GM21825 (cell line): Measurements from ENCODE around the gene TNN.

Experiments used
- ATAC-seq: cut with Tn5 transposase; IDR thresholded peaks from one replicate; pipeline ENCODE4 v1.9.1; 2021; ENCODE audit warnings: mild to moderate bottlenecking, moderate library complexity; ENCODE audit not compliant: unreplicated experiment

The TNN gene

DNA sequence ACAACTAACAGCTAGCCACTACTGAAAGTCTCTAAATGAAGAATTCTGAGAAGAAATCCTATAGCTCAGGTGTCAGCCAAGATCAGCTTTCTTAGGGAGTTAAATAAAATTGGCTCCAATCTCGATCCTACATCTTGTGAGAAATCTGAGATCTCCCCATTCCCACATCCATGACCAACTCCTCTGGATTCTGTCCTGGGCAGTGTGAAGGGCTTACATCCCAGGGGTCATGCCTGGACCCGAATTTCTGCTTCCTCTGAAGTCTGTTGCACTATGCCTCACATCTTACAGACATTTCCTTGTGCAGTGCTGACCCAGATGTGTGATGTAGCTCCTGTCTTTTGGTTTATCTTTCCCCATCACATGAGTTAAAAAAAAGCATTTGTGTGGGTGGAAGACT lies 4.8 kb upstream of the TNN start:
- ATAC-seq = no peak

DNA sequence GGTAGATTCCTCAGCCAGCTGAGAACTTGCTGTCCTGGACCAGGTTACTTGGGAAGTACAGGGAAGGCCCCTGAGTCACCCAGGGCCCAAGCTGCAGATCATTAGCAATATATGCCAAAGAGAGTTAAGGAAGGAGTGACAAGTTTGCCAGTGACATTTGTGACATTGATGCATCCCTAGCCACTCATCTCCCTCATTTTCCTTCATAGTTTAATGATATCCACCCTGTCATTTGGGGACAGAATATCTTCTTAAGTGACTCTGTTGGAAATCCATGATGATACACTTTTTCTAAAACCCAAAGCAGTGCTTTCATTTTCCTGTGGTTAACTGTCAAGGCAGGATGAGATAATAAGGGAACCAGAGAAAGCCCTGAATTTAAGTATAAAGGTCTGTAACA lies 3.2 kb downstream of the TNN start:
- ATAC-seq = no peak

DNA sequence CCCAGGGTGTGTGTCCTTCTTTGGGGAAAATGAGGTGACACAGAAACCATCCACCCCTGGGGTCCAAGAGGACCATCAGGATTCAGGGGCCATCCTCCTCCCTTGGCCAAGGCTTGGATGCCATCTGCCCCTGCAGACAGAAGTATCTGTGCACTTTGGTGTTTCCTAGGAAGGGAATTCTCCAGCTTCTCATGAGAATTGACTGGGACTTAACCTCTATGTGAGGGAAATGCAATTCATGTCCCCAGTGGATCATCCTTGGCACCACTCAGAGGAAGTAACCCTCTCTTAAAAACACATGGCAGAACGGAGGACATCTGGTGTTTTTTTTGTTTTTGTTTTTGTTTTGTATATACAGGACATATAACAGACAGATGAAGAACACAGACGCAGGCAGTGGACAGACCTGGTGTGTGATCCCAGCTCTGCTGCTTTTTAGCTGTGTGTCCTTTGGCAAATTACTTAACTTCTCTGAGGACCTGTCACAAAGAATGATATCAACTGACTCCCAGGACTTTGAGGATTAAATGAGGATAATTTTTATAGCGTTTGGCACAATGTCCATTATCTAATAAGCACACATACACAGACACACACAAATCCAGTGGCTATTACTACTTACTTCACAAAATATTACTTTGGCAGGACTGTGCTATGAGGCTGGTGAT lies 3.8 kb downstream of the TNN start:
- ATAC-seq = no peak

DNA sequence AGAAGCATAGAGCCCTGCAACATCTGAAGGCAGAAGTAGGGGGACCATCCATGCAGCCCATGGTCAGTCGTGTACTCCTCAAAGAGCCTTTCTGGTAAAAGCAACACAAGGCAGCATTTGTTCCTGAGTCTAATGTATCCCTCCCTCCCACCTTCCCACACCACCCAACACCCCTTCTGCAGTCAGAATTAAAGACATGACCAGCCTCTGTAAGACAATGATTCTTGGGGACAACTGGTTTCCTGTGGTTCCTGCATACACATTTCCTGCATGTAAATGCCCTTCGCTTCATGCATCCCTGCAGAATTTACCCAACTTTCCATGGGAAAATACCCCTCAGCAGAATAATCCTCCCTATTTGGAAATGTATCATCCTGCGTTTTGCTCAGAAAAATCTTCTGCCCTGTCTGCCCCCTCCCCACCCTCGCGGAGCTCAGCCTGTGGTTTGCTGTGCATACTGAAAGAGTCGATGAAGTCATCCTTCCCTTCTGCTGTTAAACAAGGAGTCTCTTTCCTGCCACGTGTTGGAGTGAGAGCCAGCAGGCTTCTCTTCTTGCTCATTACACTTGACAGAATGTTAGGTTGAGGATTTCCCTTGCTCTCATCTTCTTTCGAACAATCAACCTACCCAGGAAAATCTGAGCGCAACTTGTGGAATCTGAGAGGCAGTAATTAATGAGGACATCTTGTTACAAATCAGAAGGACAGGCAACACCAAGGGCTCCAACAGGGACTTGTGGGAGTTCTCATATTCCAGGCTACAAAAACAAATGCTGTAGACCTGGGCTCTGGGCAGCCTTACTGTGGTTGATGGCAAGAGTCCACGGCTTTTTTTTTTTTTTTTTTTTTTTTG lies 4.7 kb downstream of the TNN start:
- peak; percentile 83 for ATAC-seq

DNA sequence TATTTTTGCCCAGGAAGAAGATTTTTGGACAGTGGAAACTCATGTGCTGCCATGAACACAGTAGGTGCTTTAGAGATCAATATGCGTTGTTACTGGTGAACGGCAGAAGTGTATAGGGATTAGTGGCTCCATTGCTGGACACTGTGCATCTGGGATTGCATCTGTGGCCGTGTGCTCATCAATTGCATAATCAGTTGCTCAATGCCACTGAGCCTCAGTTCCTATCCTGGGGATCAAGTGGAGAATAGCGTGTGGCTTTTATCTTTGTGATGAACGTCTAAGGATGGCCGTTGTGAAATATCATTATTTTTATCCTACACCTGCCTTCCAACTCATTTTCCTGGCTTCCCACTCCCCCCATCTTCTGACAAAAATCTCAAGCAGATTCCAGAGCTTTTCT lies 5.4 kb downstream of the TNN start:
- ATAC-seq = no peak

DNA sequence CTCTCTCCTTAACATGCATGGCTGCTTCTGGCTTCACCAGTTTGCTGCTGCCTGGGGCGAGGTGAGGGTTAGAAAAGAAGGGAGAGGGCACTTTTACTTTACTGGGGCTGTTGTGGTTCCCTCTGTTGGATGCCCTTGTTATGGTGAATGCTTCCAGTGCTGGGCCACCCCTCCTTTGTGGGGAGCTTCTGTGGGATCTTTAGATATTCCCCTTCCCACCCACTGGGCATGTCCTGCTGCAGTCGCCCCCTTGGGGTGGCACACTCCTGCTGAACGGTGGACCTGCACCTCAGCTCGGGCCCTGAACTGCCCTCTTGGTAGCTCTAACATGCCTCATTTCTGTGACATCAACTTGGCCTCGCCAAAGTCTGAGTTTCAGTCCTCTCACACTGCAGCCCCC lies 6.0 kb downstream of the TNN start:
- no peak for ATAC-seq

DNA sequence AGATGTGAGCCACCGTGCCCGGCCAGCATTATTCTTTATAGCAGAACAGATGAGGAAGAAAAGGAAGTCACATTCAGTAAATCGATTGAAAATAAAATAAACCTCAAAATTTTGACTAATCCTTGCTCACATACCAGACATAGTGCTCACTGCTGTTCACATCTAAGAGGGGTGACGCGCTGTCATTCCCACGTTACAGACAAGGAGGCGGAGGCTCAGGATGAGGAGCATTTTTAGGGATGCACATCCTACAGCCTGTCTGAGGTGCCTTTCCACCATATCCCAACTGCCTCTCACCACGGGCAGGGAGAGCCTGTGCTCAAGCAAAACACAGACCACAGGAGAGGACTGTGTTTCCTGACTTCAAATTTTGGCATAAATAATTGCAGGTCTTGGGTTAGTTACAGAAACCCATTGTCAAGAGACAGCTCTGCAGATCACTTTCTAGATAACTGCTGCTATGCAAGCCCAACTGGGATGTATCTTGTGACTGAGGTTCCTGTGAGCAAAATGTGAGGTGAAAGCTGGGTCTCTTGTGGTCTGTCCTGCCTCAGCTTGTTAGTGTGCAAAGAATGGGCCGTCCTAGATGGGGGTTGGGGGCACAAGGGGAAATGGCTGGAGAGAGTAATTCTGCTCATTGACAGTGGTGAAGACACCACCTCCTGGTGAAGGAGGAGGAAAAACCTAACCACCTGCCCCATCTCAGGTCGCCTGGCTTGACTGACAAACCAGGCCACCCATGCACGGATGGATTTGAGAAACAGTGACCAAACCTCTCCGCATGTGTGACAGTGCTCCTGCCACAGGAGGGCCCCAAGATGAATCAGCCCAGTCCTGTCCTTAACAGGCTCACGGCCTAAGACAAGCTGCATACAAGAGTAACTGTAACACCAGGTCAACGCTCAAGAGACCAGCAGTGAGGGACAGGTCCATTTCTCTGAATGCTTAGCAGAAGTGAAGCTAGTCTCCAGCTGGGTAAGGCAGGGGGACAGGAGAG lies 8.2 kb downstream of the TNN start:
- ATAC-seq = no peak

DNA sequence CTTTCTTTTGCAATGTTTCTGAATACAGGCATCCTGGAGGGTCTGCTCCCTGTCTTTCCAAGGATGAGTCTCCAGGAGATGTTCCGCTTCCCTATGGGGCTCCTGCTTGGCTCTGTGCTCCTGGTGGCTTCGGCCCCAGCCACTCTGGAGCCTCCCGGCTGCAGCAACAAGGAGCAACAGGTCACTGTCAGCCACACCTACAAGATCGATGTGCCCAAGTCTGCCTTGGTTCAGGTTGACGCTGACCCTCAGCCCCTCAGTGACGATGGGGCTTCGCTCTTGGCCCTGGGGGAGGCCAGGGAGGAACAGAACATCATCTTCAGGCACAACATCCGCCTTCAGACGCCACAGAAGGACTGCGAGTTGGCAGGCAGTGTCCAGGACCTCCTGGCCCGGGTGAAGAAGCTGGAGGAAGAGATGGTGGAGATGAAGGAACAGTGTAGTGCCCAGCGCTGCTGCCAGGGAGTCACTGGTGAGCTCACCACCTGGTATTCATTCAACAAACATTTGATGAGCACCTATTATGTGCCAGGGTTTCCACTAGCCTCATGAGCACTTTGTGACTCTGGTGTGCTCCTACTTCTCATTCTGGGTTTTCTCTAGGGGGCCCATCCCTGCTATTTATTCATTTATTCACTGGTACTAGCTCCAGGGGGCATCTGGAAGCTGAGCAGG lies 9.9 kb downstream of the TNN start:
- ATAC-seq = no peak

DNA sequence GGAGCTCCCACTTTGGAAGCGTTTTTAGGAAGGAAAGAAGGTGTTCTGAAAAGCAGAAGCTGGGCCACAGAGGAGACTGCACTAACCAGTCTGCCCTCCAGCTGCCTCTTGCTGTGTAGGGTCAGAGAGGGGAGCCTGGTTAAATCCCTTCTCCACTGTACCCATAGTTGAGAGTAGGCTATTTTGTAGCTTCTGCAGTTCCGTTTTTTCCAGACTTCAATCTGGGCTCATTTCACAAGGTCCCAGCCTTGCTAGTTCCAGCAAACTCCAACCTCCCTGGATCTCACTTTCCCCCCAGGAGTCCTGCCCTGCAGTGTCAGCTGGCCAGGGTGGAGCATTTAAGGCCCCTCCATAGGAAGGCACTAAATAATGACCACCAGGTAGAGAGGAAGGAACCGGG lies 11.0 kb downstream of the TNN start:
- ATAC-seq = no peak

DNA sequence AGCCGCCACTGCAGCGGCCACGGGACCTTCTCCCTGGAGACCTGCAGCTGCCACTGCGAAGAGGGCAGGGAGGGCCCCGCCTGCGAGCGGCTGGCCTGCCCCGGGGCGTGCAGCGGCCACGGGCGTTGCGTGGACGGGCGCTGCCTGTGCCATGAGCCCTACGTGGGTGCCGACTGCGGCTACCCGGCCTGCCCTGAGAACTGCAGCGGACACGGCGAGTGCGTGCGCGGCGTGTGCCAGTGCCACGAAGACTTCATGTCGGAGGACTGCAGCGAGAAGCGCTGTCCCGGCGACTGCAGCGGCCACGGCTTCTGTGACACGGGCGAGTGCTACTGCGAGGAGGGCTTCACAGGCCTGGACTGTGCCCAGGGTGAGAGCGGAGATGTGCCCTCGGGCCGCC lies 11.7 kb downstream of the TNN start:
- no peak for ATAC-seq

DNA sequence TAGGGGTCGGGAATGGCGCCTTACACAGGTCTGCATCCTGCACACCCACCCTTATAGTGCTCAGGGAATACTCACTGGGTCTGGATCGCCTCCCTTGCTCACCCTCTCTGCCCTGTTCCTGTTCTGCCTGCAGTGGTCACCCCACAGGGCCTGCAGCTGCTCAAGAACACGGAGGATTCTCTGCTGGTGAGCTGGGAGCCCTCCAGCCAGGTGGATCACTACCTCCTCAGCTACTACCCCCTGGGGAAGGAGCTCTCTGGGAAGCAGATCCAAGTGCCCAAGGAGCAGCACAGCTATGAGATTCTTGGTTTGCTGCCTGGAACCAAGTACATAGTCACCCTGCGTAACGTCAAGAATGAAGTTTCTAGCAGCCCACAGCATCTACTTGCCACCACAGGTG lies 12.4 kb downstream of the TNN start:
- no peak for ATAC-seq

DNA sequence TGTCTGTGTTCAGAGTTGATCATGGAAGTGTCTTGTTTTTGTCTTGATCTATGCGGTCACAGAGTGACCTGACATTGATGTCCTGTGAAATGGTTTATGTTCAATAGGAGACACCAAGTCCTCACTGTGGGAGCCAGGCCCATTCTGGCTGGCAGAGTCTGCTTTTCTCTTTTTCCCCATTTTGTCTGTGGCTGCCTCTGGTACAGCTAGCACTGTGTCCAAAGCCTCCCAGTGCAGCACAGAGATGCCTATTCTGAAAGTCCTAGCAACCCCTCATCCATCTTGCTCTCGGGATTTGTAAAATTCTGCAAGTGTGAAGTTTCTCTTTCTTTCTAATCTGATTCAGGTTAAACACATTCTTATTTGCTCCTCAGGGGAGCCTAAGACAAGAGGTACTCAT lies 14.3 kb downstream of the TNN start:
- ATAC-seq = no peak

DNA sequence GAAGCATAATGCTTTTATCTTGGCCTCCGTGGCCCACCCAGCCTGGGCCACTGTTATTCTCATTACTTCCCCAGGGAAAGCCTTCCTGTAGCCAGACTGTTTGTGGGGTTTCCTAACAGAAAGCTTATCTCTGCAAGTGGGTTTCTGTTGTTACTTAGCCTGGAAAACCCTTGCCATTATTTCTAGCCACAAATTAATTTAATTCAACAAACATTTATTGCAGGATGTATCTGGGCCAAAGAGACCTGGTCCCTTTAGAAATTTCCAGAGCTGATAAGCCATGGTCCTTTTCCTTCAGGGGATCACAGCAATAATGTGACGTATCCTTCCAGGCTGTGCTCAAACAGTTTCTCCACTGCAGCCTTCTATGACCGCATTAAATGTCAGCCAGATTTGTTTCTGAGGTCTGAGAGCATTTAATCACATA lies 20.9 kb downstream of the TNN start:
- no peak for ATAC-seq

DNA sequence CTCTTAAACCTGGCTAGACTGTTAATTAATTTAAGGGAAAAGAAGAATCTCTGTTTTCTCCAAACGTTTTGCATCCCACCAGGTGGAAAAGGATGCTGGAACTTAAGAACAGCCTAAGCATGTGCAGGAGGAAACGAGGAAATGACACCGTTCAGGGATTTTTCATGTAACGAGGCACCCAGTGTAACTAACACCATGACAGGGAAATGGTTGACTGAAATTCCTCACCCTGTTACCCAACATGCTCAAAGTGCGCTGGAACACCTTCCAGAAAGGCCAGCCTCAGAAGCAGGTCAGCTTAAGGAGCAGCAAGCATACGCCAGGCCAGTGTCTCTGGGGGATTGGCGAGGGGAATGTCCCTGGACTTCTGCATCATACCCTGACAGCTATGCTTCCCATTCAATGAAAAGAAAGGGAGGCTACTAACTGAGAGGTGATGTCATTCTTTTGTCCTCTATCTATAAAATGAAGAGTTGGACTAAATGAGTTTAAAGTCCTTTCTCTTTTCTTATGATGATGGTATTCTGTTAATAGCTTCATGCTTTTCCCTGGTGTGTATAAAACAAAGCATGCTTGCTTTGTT lies 21.6 kb downstream of the TNN start:
- ATAC-seq = no peak

DNA sequence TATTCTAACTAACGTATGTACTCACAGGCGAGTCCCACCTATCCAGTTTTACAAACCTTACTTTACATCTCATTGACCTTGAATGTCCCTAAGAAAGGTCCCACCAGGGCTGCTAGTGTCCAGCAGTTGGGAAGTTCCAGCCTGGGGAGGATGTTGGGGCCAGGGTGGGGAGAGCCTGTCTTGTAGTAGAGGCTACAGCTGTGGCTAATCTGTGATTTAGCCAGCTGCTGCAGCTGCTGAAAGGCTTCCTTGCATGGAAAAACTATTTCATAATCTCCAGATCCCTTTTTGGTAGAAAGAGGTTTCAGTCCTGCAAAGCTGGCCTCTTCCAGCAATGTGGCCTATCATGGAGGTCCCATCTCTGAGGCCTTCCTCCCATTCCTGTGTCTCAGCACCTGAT lies 23.1 kb downstream of the TNN start:
- no peak for ATAC-seq

DNA sequence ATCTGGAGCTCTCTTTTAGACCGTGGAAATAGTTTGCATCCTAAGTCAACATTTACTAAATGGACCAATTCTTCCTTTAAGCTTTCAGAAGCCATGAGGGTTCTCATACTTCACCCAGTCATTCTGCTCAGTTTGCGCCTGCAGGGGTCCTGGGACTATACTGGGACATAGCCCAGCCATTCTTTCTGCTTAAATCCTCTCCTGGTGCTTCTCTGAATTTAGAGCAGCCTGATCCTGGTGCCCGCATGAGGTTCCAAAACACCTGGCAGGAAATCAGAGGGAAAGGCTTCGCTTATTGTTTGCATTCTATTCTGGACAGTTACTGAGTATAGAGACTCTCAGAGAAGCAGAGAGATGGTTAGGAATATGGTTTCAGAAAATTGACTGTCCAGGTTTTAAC lies 27.0 kb downstream of the TNN start:
- no peak for ATAC-seq

DNA sequence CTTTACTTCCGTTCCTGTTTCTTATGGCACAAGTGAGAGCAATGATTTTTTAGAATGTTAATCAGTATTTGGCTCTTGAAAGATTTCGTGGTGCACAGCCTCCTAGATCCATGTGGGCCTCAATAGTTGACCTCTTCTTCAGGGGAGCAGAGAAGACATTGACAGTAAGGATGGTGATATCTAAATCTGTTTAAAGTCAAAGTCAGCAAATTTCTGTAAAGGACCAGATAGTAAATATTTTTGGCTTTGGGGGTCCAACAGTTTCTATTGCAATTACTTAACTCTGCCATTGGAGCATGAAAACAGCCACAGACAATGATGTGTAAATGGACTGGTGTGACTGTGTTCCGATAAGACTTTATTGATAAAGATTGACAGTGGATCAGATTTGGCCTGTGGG lies 27.4 kb downstream of the TNN start:
- ATAC-seq = no peak

DNA sequence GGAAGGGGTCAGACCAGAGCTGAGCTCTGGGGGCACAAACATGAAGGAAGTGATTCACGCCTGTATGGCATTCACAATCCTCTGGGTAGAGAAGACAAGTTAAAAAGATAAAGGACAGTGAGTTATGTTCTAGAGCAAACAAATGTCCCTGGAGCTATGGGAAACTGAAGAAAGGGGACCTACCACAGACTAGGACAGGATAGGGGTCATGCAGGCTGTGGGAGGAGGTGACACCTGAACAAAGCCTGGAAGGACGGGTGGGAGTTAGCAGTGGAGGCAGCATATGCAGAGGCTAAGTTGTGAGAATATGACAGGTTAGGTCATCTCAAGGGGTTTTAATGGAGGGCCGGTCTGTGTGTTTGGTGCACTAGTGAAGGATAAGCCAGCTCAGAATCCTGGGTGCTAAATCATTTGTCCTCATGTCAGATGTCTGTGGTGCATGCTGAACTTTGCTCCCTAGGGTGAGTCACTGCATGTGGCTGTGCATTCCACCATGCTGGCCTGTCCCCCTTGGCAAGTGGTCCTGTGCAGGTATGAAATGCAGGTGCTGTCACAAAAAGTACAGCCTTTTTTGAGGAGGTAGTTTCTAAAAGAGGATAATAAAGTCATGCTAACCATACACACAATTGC lies 28.5 kb downstream of the TNN start:
- no peak for ATAC-seq

DNA sequence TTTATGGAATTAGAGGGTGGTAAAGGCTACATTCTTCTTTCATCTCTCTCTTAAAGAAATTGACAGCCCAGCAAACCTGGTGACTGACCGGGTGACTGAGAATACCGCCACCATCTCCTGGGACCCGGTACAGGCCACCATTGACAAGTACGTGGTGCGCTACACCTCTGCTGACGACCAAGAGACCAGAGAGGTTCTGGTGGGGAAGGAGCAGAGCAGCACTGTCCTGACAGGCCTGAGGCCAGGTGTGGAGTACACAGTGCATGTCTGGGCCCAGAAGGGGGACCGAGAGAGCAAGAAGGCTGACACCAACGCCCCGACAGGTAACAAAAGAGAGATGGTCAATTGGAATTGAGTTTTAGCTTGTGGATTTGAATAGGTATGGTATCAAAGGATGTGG lies 29.7 kb downstream of the TNN start:
- ATAC-seq = no peak

DNA sequence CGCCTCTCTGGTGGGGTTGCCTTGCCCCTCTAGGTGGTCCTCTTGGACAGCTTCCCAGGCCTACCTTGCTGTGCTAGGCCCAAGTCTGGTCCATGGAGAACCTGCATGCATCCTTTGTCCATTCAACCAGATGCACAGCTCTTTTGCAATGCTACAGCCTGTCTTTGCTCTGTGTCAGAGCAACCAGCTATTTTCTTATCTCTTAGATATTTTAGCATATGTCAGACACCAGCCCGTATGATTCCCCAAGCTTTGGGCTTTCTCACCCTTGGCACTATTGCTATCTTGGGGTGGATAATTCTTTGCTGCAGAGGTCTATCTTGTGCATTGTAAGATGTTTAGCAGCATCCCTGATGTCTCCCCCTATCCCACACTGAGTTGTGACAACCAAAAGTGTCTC lies 32.3 kb downstream of the TNN start:
- no peak for ATAC-seq
